Esophagus squamous epithelium (tissue), 5 donors: Measurements from ENCODE around the gene ZFP92. TPM values are rescaled to one million over a fixed set of nuclear protein-coding genes. Genes with fewer than 3 reads are reported as not detected.
A peak's percentile ranks its signal among the peaks of the same experiment; 100 is the strongest.

Experiments used
- DNase-seq: peaks from one replicate; lab custom pipeline; 2025; lab: John Stamatoyannopoulos, UW
- H3K27ac ChIP-seq, 4 donors: fragments of 200-600 bp; sonication (generic); one replicate each; pipeline ENCODE4 v1.5.1; 2016 to 2019; ENCODE audit warnings: mild to moderate bottlenecking in 1 of 4
- H3K27me3 ChIP-seq, 4 donors: fragments of 200-600 bp; sonication (generic); 1 replicate in 3 of 4; 2 replicates in 1 of 4; pipeline versions ENCODE4 v1.5.1 to v1.6.0; 2017 to 2021; ENCODE audit warnings: antibody characterized with exemption in 1 of 4
- H3K36me3 ChIP-seq, 3 donors: fragments of 200-600 bp; sonication (generic); one replicate each; pipeline ENCODE4 v1.5.1; 2016 to 2019
- H3K4me1 ChIP-seq, 3 donors: fragments of 200-600 bp; sonication (generic); one replicate each; pipeline ENCODE4 v1.5.1; 2017 to 2019
- H3K4me3 ChIP-seq, 4 donors: fragments of 200-600 bp; sonication (generic); 1 replicate in 3 of 4; 2 replicates in 1 of 4; pipeline ENCODE4 v1.5.1; 2016 to 2019; ENCODE audit warnings: mild to moderate bottlenecking in 2 of 4, moderate library complexity in 1 of 4
- H3K9me3 ChIP-seq, 3 donors: fragments of 200-600 bp; sonication (generic); one replicate each; pipeline ENCODE4 v1.5.1; 2016 to 2019
- CTCF ChIP-seq, 6 experiments: fragments of 450-650 bp in 4 of 6; fragments of 200-600 bp in 2 of 6; sonication (generic) in 2 of 6; IDR thresholded peaks; one replicate each; pipeline ENCODE4 v1.5.1; 2016 to 2019; ENCODE audit warnings: antibody characterized with exemption in 6 of 6, mild to moderate bottlenecking in 4 of 6, moderate library complexity in 4 of 6
- POLR2A ChIP-seq, 4 donors: fragments of 450-650 bp; IDR thresholded peaks; one replicate each; pipeline ENCODE4 v1.6.1; 2017; ENCODE audit warnings: antibody characterized with exemption in 4 of 4, mild to moderate bottlenecking in 4 of 4, moderate library complexity in 3 of 4
- WGBS, 2 donors: methylation state at CpG; one replicate each; pipeline ENCODE4 v1.1.5; 2018; 5-methylcytosine and 5-hydroxymethylcytosine counted together
- intact Hi-C: fragments of 100-400 bp; cut with DNase I; formaldehyde crosslinking; loops from one replicate; pipeline ENCODE4 v1.15.0; 2022
- total RNA-seq, 4 donors: library from RNA; depleted of rRNA; stranded (reverse); fragments of >200 nt; gene quantifications; one replicate each; pipeline ENCODE4 v1.1.0, GENCODE V29; 2016
- donor health status: DM: yes; HTN: yes; CAD: no.

The ZFP92 gene
- total RNA-seq, 4 donors from 2014 or later = 0.11 to 0.97 (median 0.37) TPM

DNA sequence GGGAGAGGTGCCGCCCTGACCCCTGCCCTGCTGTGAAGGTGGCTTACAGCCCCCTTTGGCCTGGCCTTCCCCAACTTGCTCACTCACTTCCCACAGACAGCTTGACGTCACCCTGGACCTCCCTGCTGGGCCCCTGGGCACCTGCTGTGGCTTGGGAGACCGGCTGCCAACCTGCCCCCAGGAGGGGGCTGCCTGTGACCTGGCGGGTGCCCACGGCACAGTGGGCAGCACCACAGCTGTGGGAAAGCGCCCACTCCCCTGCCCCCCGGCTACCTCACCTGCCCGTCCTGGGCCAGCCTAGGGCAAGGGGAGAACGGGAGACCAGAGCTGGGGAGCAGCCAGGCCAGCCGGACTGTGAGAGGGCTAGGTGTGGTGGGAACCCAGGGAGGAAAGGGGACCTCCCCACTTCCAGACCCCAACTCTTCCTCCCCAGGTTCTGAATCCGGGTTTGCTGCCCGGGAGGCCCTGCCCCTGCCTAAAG, 2.4 kb upstream of the ZFP92 start:
- peaks cover 0 to 55% (median 2%) of the 10 kb centered on the region in 4 donors for H3K27me3 ChIP-seq
- no CpG with 5 or more reads among the region's 12 CpGs for WGBS, 2 donors
- no peak for TF ChIP-seq CTCF (IDR thresholded peaks at IDR 0.05)
- TF ChIP-seq POLR2A (IDR thresholded peaks at IDR 0.05) = no peak
- H3K27ac ChIP-seq = no peak overlapping the region
- intact Hi-C loops = no loop called here
- no peak for DNase-seq
- H3K4me3 ChIP-seq = no peak overlapping the region
- H3K4me1 ChIP-seq = peaks cover 0 to 25% (median 10%) of the 10 kb centered on the region in 3 donors
- H3K36me3 ChIP-seq = no peaks in the 10 kb centered on the region
- no peaks in the 10 kb centered on the region for H3K9me3 ChIP-seq

GRCh38 chrX:153409414-153410101, 1.7 kb upstream of the ZFP92 start:
- WGBS, 2 donors = 77% methylated on average over 4 to 11 of the region's 30 CpGs
- H3K4me3 ChIP-seq = no peak overlapping the region
- no peak overlapping the region for H3K27ac ChIP-seq
- peaks cover 0 to 61% (median 2%) of the 10 kb centered on the region in 4 donors for H3K27me3 ChIP-seq
- no peak for DNase-seq
- H3K36me3 ChIP-seq = no peaks in the 10 kb centered on the region
- TF ChIP-seq POLR2A (IDR thresholded peaks at IDR 0.05) = no peak
- intact Hi-C loops = no loop called here
- peaks cover 0 to 25% (median 10%) of the 10 kb centered on the region in 3 donors for H3K4me1 ChIP-seq
- no peaks in the 10 kb centered on the region for H3K9me3 ChIP-seq

- Histone ChIP-seq H3K27me3 (peaks cover 0 to 69% (median 2%) of the 10 kb centered on the region in 4 donors), H3K4me3 (no peak overlapping the region), H3K27ac (no peak overlapping the region), H3K4me1 (peaks cover 0 to 25% (median 10%) of the 10 kb centered on the region in 3 donors), H3K9me3 (no peaks in the 10 kb centered on the region), H3K36me3 (no peaks in the 10 kb centered on the region)
- WGBS, 2 donors = 70 to 77% methylated on average over 3 to 8 of the region's 15 CpGs
- TF ChIP-seq POLR2A (IDR thresholded peaks at IDR 0.05) (no peak), CTCF (IDR thresholded peaks at IDR 0.05) (no peak)
- intact Hi-C loops = no loop called here
- no peak for DNase-seq
These were observed 899 bp upstream of the ZFP92 start for GRCh38 chrX:153410373-153410772.

GRCh38 chrX:153410888-153411254, 401 bp upstream of the ZFP92 start:
- Histone ChIP-seq H3K27me3 (peaks cover 0 to 73% (median 2%) of the 10 kb centered on the region in 4 donors), H3K27ac (no peak overlapping the region), H3K4me1 (peaks cover 0 to 25% (median 10%) of the 10 kb centered on the region in 3 donors), H3K9me3 (no peaks in the 10 kb centered on the region), H3K4me3 (peak overlapping the region; percentile 23 to 66 (median 41)), H3K36me3 (no peaks in the 10 kb centered on the region)
- WGBS, 2 donors = 58 to 65% methylated on average over 4 to 9 of the region's 12 CpGs
- no peak for DNase-seq
- intact Hi-C loops = no loop called here
- TF ChIP-seq CTCF (IDR thresholded peaks at IDR 0.05) (no peak), POLR2A (IDR thresholded peaks at IDR 0.05) (no peak)

DNA sequence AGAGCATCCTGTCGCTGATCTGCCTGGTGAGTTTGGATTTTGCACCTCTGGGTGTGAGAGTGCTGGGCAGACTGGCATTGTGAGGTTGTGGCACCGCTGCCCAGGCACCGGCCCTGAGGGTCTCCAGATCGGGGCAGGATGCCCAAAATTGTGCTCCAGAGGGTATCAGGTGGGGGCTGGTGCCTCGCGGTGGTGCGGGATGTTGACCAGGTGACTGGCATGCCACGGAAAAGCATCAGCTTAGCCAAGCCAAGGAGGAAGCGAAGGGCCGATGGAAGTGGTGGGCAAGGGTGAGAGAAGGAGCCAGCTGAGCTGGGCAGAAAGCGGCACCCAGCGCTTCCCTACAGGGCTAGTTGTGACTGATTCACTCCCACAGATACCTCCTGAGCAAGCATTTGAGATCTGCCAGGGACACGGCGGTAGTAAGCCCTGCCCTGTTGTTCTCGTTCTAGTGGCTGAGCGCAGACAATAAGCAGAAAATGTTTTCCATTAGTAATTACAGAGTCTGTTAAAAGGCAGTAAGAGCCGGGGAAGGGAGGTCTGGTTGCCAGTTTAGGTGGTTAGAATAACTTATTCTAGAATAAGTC, 809 bp downstream of the ZFP92 start:
- WGBS, 2 donors = 2 to 69% methylated on average over 6 to 7 of the region's 17 CpGs
- TF ChIP-seq CTCF (IDR thresholded peaks at IDR 0.05) (no peak), POLR2A (IDR thresholded peaks at IDR 0.05) (no peak)
- no peaks in the 10 kb centered on the region for H3K36me3 ChIP-seq
- H3K4me1 ChIP-seq = peaks cover 0 to 25% (median 10%) of the 10 kb centered on the region in 3 donors
- peak overlapping the region in 1 of 4 donors; percentile 17 for H3K27ac ChIP-seq
- peak overlapping the region in 3 of 4 donors; percentile 34 to 66 (median 48) for H3K4me3 ChIP-seq
- peaks cover 0 to 80% (median 2%) of the 10 kb centered on the region in 4 donors for H3K27me3 ChIP-seq
- DNase-seq = no peak
- intact Hi-C loops = no loop called here
- H3K9me3 ChIP-seq = no peaks in the 10 kb centered on the region
